H9 (cell line): ENCODE results near the gene ZBTB17. TPM values are rescaled to one million over a fixed set of nuclear protein-coding genes. Genes with fewer than 3 reads are reported as not detected.

Experiments
- DNase-seq: peaks from one replicate; pipeline ENCODE4 v3.0.0-alpha.2; 2017
- H2AFZ ChIP-seq: one replicate; pipeline ENCODE4 v1.6.1; 2013; ENCODE audit warnings: mild to moderate bottlenecking, low read length, control low read depth, moderate library complexity
- H2AK5ac ChIP-seq: 2 replicates; pipeline ENCODE4 v1.6.1; 2013; ENCODE audit warnings: low read length, control low read depth, mixed read lengths; ENCODE audit not compliant: insufficient read length
- H2BK120ac ChIP-seq: one replicate; pipeline ENCODE4 v1.6.1; 2013; ENCODE audit warnings: low read depth, mild to moderate bottlenecking, low read length, control low read depth, inconsistent platforms; ENCODE audit not compliant: poor library complexity, severe bottlenecking
- H2BK12ac ChIP-seq: 2 replicates; pipeline ENCODE4 v1.6.1; 2013; ENCODE audit warnings: low read length, control low read depth, mixed read lengths, low read depth; ENCODE audit not compliant: insufficient read length
- H2BK15ac ChIP-seq: 2 replicates; pipeline ENCODE4 v1.6.1; 2013; ENCODE audit warnings: low read depth, low read length, control low read depth
- H2BK20ac ChIP-seq: one replicate; pipeline ENCODE4 v1.6.1; 2013; ENCODE audit warnings: low read depth, mild to moderate bottlenecking, low read length, control low read depth, inconsistent platforms; ENCODE audit not compliant: poor library complexity, severe bottlenecking
- H2BK5ac ChIP-seq: 2 replicates; pipeline ENCODE4 v1.6.1; 2013; ENCODE audit warnings: low read length, control low read depth, mixed read lengths; ENCODE audit not compliant: insufficient read length
- H3K14ac ChIP-seq: 2 replicates; pipeline ENCODE4 v1.6.1; 2013; ENCODE audit warnings: low read length, control low read depth; ENCODE audit not compliant: insufficient read depth
- H3K18ac ChIP-seq: 2 replicates; pipeline ENCODE4 v1.6.1; 2013; ENCODE audit warnings: low read depth, mild to moderate bottlenecking, mixed read lengths, low read length, control low read depth; ENCODE audit not compliant: insufficient read length
- H3K23ac ChIP-seq: 2 replicates; pipeline ENCODE4 v1.6.1; 2013; ENCODE audit warnings: low read length, control low read depth, mixed read lengths, low read depth; ENCODE audit not compliant: insufficient read length
- H3K23me2 ChIP-seq: 2 replicates; pipeline ENCODE4 v1.6.1; 2013; ENCODE audit warnings: low read depth, mild to moderate bottlenecking, mixed read lengths, low read length, control low read depth; ENCODE audit not compliant: insufficient read length, poor library complexity, severe bottlenecking
- H3K27ac ChIP-seq: 2 replicates; pipeline ENCODE4 v1.5.1; 2013; ENCODE audit warnings: low read length, control low read depth, mixed read lengths, low read depth; ENCODE audit not compliant: insufficient read length
- H3K27me3 ChIP-seq: 2 replicates; pipeline ENCODE4 v1.6.1; 2013; ENCODE audit warnings: low read length, control low read depth, inconsistent platforms; ENCODE audit not compliant: insufficient read depth
- H3K4ac ChIP-seq: 2 replicates; pipeline ENCODE4 v1.6.1; 2013; ENCODE audit warnings: low read depth, mild to moderate bottlenecking, control low read depth, inconsistent platforms, low read length, moderate library complexity
- H3K4me1 ChIP-seq: 2 replicates; pipeline ENCODE4 v1.6.1; 2013; ENCODE audit warnings: low read length, control low read depth, inconsistent platforms; ENCODE audit not compliant: insufficient read depth
- H3K4me2 ChIP-seq: 2 replicates; pipeline ENCODE4 v1.6.1; 2013; ENCODE audit warnings: low read length, control low read depth, mixed read lengths; ENCODE audit not compliant: insufficient read length, insufficient read depth
- H3K56ac ChIP-seq: 2 replicates; pipeline ENCODE4 v1.6.1; 2013; ENCODE audit warnings: low read depth, mild to moderate bottlenecking, mixed read lengths, low read length, control low read depth; ENCODE audit not compliant: insufficient read length
- H3K79me1 ChIP-seq: 2 replicates; pipeline ENCODE4 v1.6.1; 2013; ENCODE audit warnings: low read depth, mild to moderate bottlenecking, moderate library complexity, low read length, control low read depth, inconsistent platforms; ENCODE audit not compliant: insufficient read depth, poor library complexity, severe bottlenecking
- H3K79me2 ChIP-seq: 2 replicates; pipeline ENCODE4 v1.6.1; 2013; ENCODE audit warnings: low read length, control low read depth, inconsistent platforms; ENCODE audit not compliant: insufficient read depth
- H3K9ac ChIP-seq: 2 replicates; pipeline ENCODE4 v1.6.1; 2013; ENCODE audit warnings: low read length, control low read depth, mixed read lengths; ENCODE audit not compliant: insufficient read length; ENCODE audit errors: extremely low read depth
- H3K9me3 ChIP-seq: one replicate; pipeline ENCODE4 v1.6.1; 2013; ENCODE audit warnings: low read depth, low read length, inconsistent platforms; ENCODE audit not compliant: control insufficient read depth
- H3T11ph ChIP-seq: one replicate; pipeline ENCODE4 v1.6.1; 2013; ENCODE audit warnings: mild to moderate bottlenecking, low read length, control low read depth, inconsistent platforms
- H4K20me1 ChIP-seq: one replicate; pipeline ENCODE4 v1.6.1; 2013; ENCODE audit not compliant: control insufficient read depth, insufficient read length, insufficient read depth
- H4K5ac ChIP-seq: 2 replicates; pipeline ENCODE4 v1.6.1; 2013; ENCODE audit warnings: low read depth, mild to moderate bottlenecking, mixed read lengths, low read length, control low read depth; ENCODE audit not compliant: insufficient read length
- H4K8ac ChIP-seq: replicated peaks from 2 replicates; pipeline ENCODE4 v1.6.1; 2013; ENCODE audit warnings: low read length, control low read depth, mixed read lengths, low read depth; ENCODE audit not compliant: insufficient read length
- H4K91ac ChIP-seq: 2 replicates; pipeline ENCODE4 v1.6.1; 2013; ENCODE audit warnings: low read depth, mild to moderate bottlenecking, moderate library complexity, mixed read lengths, low read length, control low read depth; ENCODE audit not compliant: insufficient read length
- H3K27ac Mint-ChIP-seq, 3 experiments: 2 replicates in 2 of 3; 3 replicates in 1 of 3; pipeline ENCODE4 v1.8.0; 2020 to 2021; ENCODE audit warnings: mixed read lengths in 3 of 3, mild to moderate bottlenecking in 1 of 3, moderate library complexity in 1 of 3
- H3K27me3 Mint-ChIP-seq: 2 replicates; pipeline ENCODE4 v1.8.0; 2021; ENCODE audit warnings: low read depth, mild to moderate bottlenecking, moderate library complexity, mixed read lengths
- H3K36me3 Mint-ChIP-seq, 3 experiments: 2 replicates in 2 of 3; 3 replicates in 1 of 3; pipeline ENCODE4 v1.8.0; 2020 to 2021; ENCODE audit warnings: low read depth in 3 of 3, mixed read lengths in 3 of 3; ENCODE audit not compliant: insufficient read depth in 1 of 3
- H3K4me1 Mint-ChIP-seq, 2 experiments: 2 replicates each; pipeline ENCODE4 v1.8.0; 2020; ENCODE audit warnings: mixed read lengths in 2 of 2
- H3K4me3 Mint-ChIP-seq, 2 experiments: 2 replicates in 1 of 2; 3 replicates in 1 of 2; pipeline ENCODE4 v1.8.0; 2020 to 2021; ENCODE audit warnings: mild to moderate bottlenecking in 2 of 2, mixed read lengths in 2 of 2, moderate library complexity in 1 of 2
- H3K9me3 Mint-ChIP-seq, 2 experiments: 2 replicates in 1 of 2; 3 replicates in 1 of 2; pipeline ENCODE4 v1.8.0; 2020; ENCODE audit warnings: mild to moderate bottlenecking in 2 of 2, mixed read lengths in 2 of 2, moderate library complexity in 1 of 2
- CTCF ChIP-seq: fragments of 200-600 bp; sonication (generic); conservative IDR thresholded peaks from 3 replicates; pipeline ENCODE4 v1.8.0; 2021; ENCODE audit warnings: antibody characterized with exemption, mild to moderate bottlenecking
- WGBS: extraction: QIAGEN DNeasy Blood & Tissue Kit; methylation state at CpG from one replicate; pipeline ENCODE4 v1.1.7; 2013; ENCODE audit warnings: missing lambda C conversion rate, low lambda C conversion rate, mixed read lengths; ENCODE audit not compliant: insufficient read length; ENCODE audit errors: extremely low coverage; 5-methylcytosine and 5-hydroxymethylcytosine counted together
- long read RNA-seq: library from polyadenylated mRNA; unstranded; transcript quantifications from one replicate; pipeline ENCODE4 v2.0.0, GENCODE V29; 2020
- total RNA-seq: library from RNA; stranded (reverse); gene quantifications from 2 replicates; pipeline ENCODE4 v1.2.1, GENCODE V29; 2021

Gene ZBTB17
- 16.5 and 16.7 TPM in 2 replicates for total RNA-seq
- long read RNA-seq, transcript ZBTB17-202 (16 exons, 2,745 nt): major isoform, 64 of 113 reads
- long read RNA-seq, partial matches to known transcripts: 5 of 113 reads
- long read RNA-seq, other reads (novel, unspliced or antisense): 40 of 113 reads

- Histone ChIP-seq H3K27ac (no peak within 1 kb of the TSS), H2BK5ac (no peak within 1 kb of the TSS), H3K23ac (no peak within 1 kb of the TSS), H3K9ac (peak within 1 kb of the TSS; percentile 28), H3K56ac (no peak within 1 kb of the TSS), H3K18ac (no peak within 1 kb of the TSS), H4K5ac (no peak within 1 kb of the TSS), H4K91ac (no peak within 1 kb of the TSS), H2BK20ac (no peak within 1 kb of the TSS), H3K4me2 (peak within 1 kb of the TSS; percentile 58), H4K8ac (no peak within 1 kb of the TSS), H3K4me1 (no peaks in the 10 kb centered on the region), H2BK15ac (no peak within 1 kb of the TSS), H3K27me3 (no peaks in the 10 kb centered on the region), H2BK12ac (no peak within 1 kb of the TSS), H2AFZ (peak within 1 kb of the TSS; percentile 86), H3K79me1 (no peaks in the 10 kb centered on the region), H4K20me1 (no peaks in the 10 kb centered on the region), H3K79me2 (no peaks in the 10 kb centered on the region), H2BK120ac (no peak within 1 kb of the TSS), H3T11ph (no peak within 1 kb of the TSS), H3K4ac (no peak within 1 kb of the TSS), H3K14ac (no peak within 1 kb of the TSS), H3K23me2 (no peaks in the 10 kb centered on the region), H3K9me3 (no peaks in the 10 kb centered on the region), H2AK5ac (no peak within 1 kb of the TSS)
- Mint-ChIP-seq H3K9me3 (no peaks in the 10 kb centered on the region), H3K36me3 (peaks cover 4 to 15% (median 11%) of the 10 kb centered on the region in 3 experiments; a peak in 6 of 7 replicates), H3K4me3 (peak within 1 kb of the TSS; percentile 86 to 93), H3K27me3 (peaks cover 5% of the 10 kb centered on the region; the same call in 1 of the 2 replicates), H3K27ac (peak within 1 kb of the TSS in 2 of 3 experiments; percentile 16 to 40; a peak in 2 of 7 replicates), H3K4me1 (peaks cover 11 to 14% of the 10 kb centered on the region in 2 experiments)
- DNase-seq: peak; percentile 94
- no peak for TF ChIP-seq CTCF
- no CpG with 5 or more reads among the region's 47 CpGs for WGBS
Measured at GRCh38 chr1:15975805-15976680, at the start of gene ZBTB17. ZBTB17 (minus strand) TSS chr1:15976101; CDS start chr1:15948495, 27,606 bp downstream.
